Heart right ventricle (tissue), 16 donors: ENCODE measurements around the gene CCDC88A. TPM values are rescaled to one million over a fixed set of nuclear protein-coding genes. Genes with fewer than 3 reads are reported as not detected.

ENCODE experiments used
- ATAC-seq, 8 donors: fragments of 200-7000 bp; cut with Tn5 transposase; one replicate each; pipeline ENCODE4 v1.9.1; 2020; ENCODE audit warnings: mild to moderate bottlenecking in 8 of 8, moderate library complexity in 8 of 8, moderate number of reproducible peaks in 1 of 8
- DNase-seq, 2 donors: peaks; one replicate each; pipeline ENCODE4 v3.0.0-alpha.2; 2020
- H3K27ac ChIP-seq, 10 donors: fragments of 200-600 bp; sonication (generic) in 2 of 10; one replicate each; pipeline versions ENCODE4 v1.5.0 to v1.8.0; 2020 to 2022; ENCODE audit warnings: mild to moderate bottlenecking in 3 of 10
- H3K27me3 ChIP-seq, 7 donors: fragments of 200-600 bp; one replicate each; pipeline ENCODE4 v1.8.0; 2021 to 2022; ENCODE audit warnings: mild to moderate bottlenecking in 2 of 7
- H3K36me3 ChIP-seq, 9 donors: fragments of 200-600 bp; sonication (generic) in 1 of 9; one replicate each; pipeline versions ENCODE4 v1.5.0 to v1.8.0; 2020 to 2022; ENCODE audit warnings: mild to moderate bottlenecking in 2 of 9
- H3K4me1 ChIP-seq, 9 donors: fragments of 200-600 bp; sonication (generic) in 1 of 9; one replicate each; pipeline versions ENCODE4 v1.5.0 to v1.8.0; 2020 to 2022; ENCODE audit warnings: mild to moderate bottlenecking in 4 of 9
- H3K4me3 ChIP-seq, 10 donors: fragments of 200-600 bp; sonication (generic) in 2 of 10; one replicate each; pipeline versions ENCODE4 v1.5.0 to v1.8.0; 2020 to 2022; ENCODE audit warnings: mild to moderate bottlenecking in 7 of 10, moderate library complexity in 2 of 10
- H3K9me3 ChIP-seq, 11 donors: fragments of 200-600 bp in 10 of 11; sonication (generic) in 2 of 11; one replicate each; pipeline versions ENCODE4 v1.5.0 to v1.8.0; 2013 to 2022; ENCODE audit warnings: mild to moderate bottlenecking in 2 of 11, control low read depth in 1 of 11, moderate library complexity in 1 of 11
- WGBS, 2 donors: extraction: QIAGEN DNeasy Blood & Tissue Kit; methylation state at CpG; one replicate each; pipeline ENCODE4 v1.1.7; 2013; ENCODE audit warnings: inconsistent platforms in 1 of 2; 5-methylcytosine and 5-hydroxymethylcytosine counted together
- intact Hi-C, 10 donors: fragments of 100-400 bp; cut with DNase I; formaldehyde crosslinking; loops; one replicate each; pipeline versions ENCODE4 v1.11.1 to v1.14.2; 2022
- long read RNA-seq, 3 donors: library from polyadenylated mRNA; unstranded; transcript quantifications; one replicate each; pipeline ENCODE4 v2.0.0, GENCODE V29; 2020 to 2021
- polyA plus RNA-seq, 2 donors: library from polyadenylated mRNA; stranded (reverse); fragments of 200-250 nt; gene quantifications; one replicate each; pipeline ENCODE4 v1.2.3, GENCODE V29; 2013
- total RNA-seq, 10 donors: library from RNA; stranded (reverse); fragmentation: NEBNext Ultra II Directional in 3 of 10; extraction: Animal tissue kit (Norgen Biotek cat#: 25700) in 3 of 10; gene quantifications; one replicate each; pipeline versions ENCODE4 v1.2.1 to v1.2.4, GENCODE V29; 2021 to 2023
- TF ChIP-seq, protein P1 (sequence below), 9 donors: fragments of 200-600 bp; sonication (generic) in 2 of 9; IDR thresholded peaks; one replicate each; pipeline versions ENCODE4 v1.5.0 to v1.8.0; 2021 to 2022; ENCODE audit warnings: antibody characterized with exemption in 9 of 9, mild to moderate bottlenecking in 5 of 9, moderate library complexity in 1 of 9
- donor health status: Arrhythmogenic right ventricular cardiomyopathy.
- donor health status: ischemic (EF 13 %, LVEDD 7.1; RV severe dilation, severe dysfunction).
- donor health status: healthy with polysubstance abuse.
- donor health status: DM: no; HTN: yes; CAD: no.
- donor health status: DM: no; HTN: no; CAD: no.
- donor health status: ischemic (EF 25% LVEDD 6.9; RV normal size, moderate dysfunction).
- donor health status: ischemic (EF 25% LVEDD 5.7; RV mildly dilated, moderate dysfunction).
- donor health status: healthy.
- donor health status: DM: yes; HTN: yes; CAD: no.
- donor health status: Ischemic cardiomyopathy.
- donor health status: ischemic (EF 35%, LVEDD 5.7; RV mildly dilated, moderate dysfunction).
- donor health status: nonischemic (EF 11% LVEDD 7.7; RV severe dilation, severe dysfunction).
- donor health status: DM: yes; HTN: yes; CAD: no.
- donor health status: PGD.
- donor health status: ischemic (EF 29% LVEDD 5.4; RV normal size, mild dysfunction).
- donor health status: nonischemic (EF 23%, LVEDD 6.1; RV moderate dilation, normal function).

The CCDC88A gene
- 10 to 100 TPM; 18.6 to 30.0 (median 22.6) TPM for total RNA-seq
- 10 to 100 TPM in 1 of 2 donors, 1 to 10 TPM in 1; 7.8 to 45.4 TPM for polyA plus RNA-seq
- long read RNA-seq, donor 1, partial matches to known transcripts = 13 of 17 reads
- long read RNA-seq, donor 1, other reads (novel, unspliced or antisense) = 1 of 17 reads
- long read RNA-seq, donor 2, full-length matches to known transcripts = 1 of 32 reads
- long read RNA-seq, donor 2, partial matches to known transcripts = 30 of 32 reads
- long read RNA-seq, donor 2, other reads (novel, unspliced or antisense) = 1 of 32 reads
- long read RNA-seq, donor 3, partial matches to known transcripts = 18 of 23 reads
- long read RNA-seq, donor 3, other reads (novel, unspliced or antisense) = 4 of 23 reads

DNA sequence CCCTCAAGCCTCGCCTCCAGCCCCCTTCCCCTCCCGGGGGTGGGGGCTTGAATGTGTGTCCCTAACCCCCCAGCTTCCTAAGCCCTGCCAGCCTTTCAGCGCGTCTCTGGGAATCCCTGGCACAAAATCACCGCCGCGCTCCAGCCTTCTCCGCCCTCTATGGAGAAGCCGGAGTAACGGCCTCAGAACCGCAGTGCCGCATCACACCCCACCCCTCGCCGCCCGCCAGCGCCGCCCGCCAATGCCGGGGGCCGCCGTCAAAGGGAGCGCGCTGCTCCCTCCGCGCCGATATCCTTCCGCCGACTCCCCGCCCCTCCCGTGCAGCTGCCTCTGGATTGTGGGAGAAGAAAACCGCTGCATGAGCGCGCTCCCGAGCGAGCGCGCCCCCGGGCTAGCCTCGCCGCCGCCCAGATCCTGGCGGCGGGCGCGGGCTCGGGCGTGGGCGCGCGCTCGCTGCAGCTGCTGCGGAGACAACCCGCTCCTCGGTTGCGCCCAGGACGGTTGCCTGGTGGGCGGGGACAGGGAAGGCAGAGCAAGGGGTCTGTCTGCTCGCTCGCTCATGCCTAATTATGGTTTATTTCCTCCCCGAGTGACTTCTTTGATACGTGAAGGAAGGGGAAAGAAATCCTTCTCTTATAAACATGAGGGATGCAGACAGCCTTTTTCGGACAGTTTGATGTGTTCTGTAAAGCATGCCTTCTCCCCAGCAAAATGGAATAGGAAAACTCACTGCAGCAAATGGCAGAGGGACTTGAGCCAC lies at the start of gene CCDC88A:
TSS of gene CCDC88A (minus strand) at position 178 of the 760 bp plus-strand sequence. CDS start 777 bp downstream, outside the sequence.
- 0 to 1% methylated on average over 51 to 62 of the region's 62 CpGs for WGBS, 2 donors
- H3K4me3 ChIP-seq = peak within 1 kb of the TSS; percentile 74 to 93 (median 84)
- H3K4me1 ChIP-seq = peaks cover 0 to 55% (median 23%) of the 10 kb centered on the region in 9 donors
- ATAC-seq (peak; percentile 96 to 99 (median 97)), DNase-seq (peak; percentile 98)
- H3K36me3 ChIP-seq = no peaks in the 10 kb centered on the region
- no peaks in the 10 kb centered on the region for H3K9me3 ChIP-seq
- H3K27ac ChIP-seq = peak within 1 kb of the TSS; percentile 68 to 93 (median 91)
- TF ChIP-seq, protein P1, sequence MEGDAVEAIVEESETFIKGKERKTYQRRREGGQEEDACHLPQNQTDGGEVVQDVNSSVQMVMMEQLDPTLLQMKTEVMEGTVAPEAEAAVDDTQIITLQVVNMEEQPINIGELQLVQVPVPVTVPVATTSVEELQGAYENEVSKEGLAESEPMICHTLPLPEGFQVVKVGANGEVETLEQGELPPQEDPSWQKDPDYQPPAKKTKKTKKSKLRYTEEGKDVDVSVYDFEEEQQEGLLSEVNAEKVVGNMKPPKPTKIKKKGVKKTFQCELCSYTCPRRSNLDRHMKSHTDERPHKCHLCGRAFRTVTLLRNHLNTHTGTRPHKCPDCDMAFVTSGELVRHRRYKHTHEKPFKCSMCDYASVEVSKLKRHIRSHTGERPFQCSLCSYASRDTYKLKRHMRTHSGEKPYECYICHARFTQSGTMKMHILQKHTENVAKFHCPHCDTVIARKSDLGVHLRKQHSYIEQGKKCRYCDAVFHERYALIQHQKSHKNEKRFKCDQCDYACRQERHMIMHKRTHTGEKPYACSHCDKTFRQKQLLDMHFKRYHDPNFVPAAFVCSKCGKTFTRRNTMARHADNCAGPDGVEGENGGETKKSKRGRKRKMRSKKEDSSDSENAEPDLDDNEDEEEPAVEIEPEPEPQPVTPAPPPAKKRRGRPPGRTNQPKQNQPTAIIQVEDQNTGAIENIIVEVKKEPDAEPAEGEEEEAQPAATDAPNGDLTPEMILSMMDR (IDR thresholded peaks at IDR 0.05) = peak in 7 of 9 donors; percentile 21 to 54 (median 36)
- H3K27me3 ChIP-seq = no peaks in the 10 kb centered on the region
- intact Hi-C loops = loop anchor here in 7 of 10 donors (1.0 to 10.0 kb wide), 11 partner anchors 48 to 197 kb away; partner anchors contain the start of genes PPP4R3B (in 4 of the 7), CFAP36 (in 2 of the 7) and MTIF2 (in 2 of the 7)

- DNase-seq = no peak
- Histone ChIP-seq H3K36me3 (no peaks in the 10 kb centered on the region), H3K9me3 (peaks cover 0 to 2% (median 0%) of the 10 kb centered on the region in 11 donors), H3K4me3 (no peak overlapping the region), H3K27ac (no peak overlapping the region), H3K27me3 (peaks cover 0 to 4% (median 0%) of the 10 kb centered on the region in 7 donors), H3K4me1 (no peaks in the 10 kb centered on the region)
- ATAC-seq = no peak
- TF ChIP-seq, protein P1 (IDR thresholded peaks at IDR 0.05) = no peak
- 77 to 82% methylated on average over 2 of the region's 2 CpGs for WGBS, 2 donors
- intact Hi-C loops = no loop called here
These were observed 42.0 kb upstream of the CCDC88A start for GRCh38 chr2:55461679-55462078.

- 76% methylated on average over 3 of the region's 3 CpGs for WGBS, 2 donors
- no peaks in the 10 kb centered on the region for H3K4me1 ChIP-seq
- ATAC-seq = no peak
These were observed 40.9 kb upstream of the CCDC88A start for GRCh38 chr2:55460562-55460961.

More at GRCh38 chr2:55460562-55460961, 40.9 kb upstream of the CCDC88A start:
- TF ChIP-seq, protein P1 (IDR thresholded peaks at IDR 0.05) = no peak
- Histone ChIP-seq H3K36me3 (no peaks in the 10 kb centered on the region), H3K27ac (no peak overlapping the region), H3K9me3 (no peaks in the 10 kb centered on the region), H3K4me3 (no peak overlapping the region), H3K27me3 (peaks cover 0 to 4% (median 0%) of the 10 kb centered on the region in 7 donors)
- DNase-seq = no peak
- intact Hi-C loops = no loop called here
